Endothelial cell of umbilical vein (primary cell): Measurements from ENCODE around the gene HCFC1.

Experiments
- CTCF ChIP-seq, 2 donors: IDR thresholded peaks; 1 replicate in 1 of 2; 2 replicates in 1 of 2; pipeline ENCODE4 v1.5.1; 2011; ENCODE audit warnings: low read length in 2 of 2, mild to moderate bottlenecking in 2 of 2, moderate library complexity in 2 of 2, control low read depth in 1 of 2, inconsistent platforms in 1 of 2, low read depth in 1 of 2; ENCODE audit not compliant: insufficient read depth in 1 of 2; ENCODE audit errors: extremely low read depth in 1 of 2
- EZH2 ChIP-seq: IDR thresholded peaks from 2 replicates; pipeline ENCODE4 v1.6.1; 2012; ENCODE audit warnings: borderline replicate concordance, low read depth, mild to moderate bottlenecking, moderate library complexity, low read length, inconsistent platforms; ENCODE audit not compliant: severe bottlenecking

GRCh38 chrX:153921070-153921469 lies 50.5 kb downstream of the HCFC1 start:
- TF ChIP-seq EZH2 (no peak), CTCF (IDR thresholded peaks at IDR 0.05; ENCODE audit: extremely low read depth in 1 of 2, insufficient read depth in 1 of 2, low read depth in 1 of 2, low read length in 2 of 2) (no peak)
